GM19372 (cell line): Measurements from ENCODE around the gene HSPA14.
A peak's percentile ranks its signal among the peaks of the same experiment; 100 is the strongest.
"Not testable (repeated sequence)": the region's sequence is repeated elsewhere in the genome, so short reads cannot be mapped to it uniquely, and the experiment has no call there.

Experiments
- ATAC-seq: cut with Tn5 transposase; IDR thresholded peaks from one replicate; pipeline ENCODE4 v1.9.1; 2021; ENCODE audit warnings: mild to moderate bottlenecking, low read depth, moderate library complexity; ENCODE audit not compliant: unreplicated experiment

HSPA14 gene

DNA sequence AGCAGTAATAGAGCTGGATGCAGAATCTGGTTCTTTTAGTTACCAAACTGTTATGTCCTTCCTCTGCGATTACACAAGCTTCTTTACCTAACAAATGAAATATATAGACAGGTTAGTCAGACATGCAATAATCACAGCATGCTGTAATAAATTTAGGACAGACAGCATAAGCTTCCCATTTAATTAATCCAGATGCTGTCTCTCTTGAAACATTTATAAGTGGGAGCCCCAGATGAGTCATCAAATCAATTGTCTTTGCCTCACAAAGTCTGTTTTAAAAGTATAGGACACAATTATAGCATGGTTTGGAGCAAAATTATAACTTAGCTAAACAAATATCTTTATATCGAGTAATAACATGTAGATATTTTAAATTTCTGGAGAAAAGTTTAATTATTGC is 1.9 kb upstream of the HSPA14 start:
- ATAC-seq, result no peak

DNA sequence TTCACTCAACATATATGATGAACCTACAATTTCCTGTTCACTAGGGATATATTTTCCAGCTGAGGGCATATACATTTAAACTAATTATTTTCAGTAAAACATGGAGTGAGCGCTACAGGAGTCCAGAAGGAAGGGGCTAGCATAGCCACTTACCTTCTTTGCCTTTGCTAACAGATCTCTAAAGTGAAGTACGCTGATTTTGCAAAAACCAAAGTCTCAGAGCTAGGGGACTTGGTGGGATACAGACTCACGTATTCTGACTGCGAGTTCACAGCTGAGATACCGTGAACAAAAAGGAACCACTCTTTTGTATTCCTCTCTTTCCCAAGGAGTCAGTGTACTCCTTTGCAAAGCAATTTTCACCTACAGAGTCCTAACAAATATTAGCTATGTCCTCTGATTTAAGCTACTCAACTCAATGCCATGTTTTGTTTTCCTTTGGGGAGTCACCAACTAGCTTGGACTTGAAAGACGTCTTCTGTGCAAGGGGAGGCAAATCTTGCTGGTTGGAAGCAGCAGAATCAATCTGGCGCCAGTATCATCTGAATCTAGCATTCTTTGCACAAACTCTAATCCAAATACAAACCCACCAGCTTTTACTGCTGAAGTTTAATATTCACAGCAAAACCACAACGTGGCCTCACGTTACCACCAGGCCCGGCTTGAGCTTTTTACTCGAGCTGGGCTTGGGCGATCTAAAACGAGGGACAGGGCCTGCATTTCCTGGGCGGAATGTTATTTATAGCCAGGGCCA is 926 bp upstream of the HSPA14 start:
- ATAC-seq, result no peak

DNA sequence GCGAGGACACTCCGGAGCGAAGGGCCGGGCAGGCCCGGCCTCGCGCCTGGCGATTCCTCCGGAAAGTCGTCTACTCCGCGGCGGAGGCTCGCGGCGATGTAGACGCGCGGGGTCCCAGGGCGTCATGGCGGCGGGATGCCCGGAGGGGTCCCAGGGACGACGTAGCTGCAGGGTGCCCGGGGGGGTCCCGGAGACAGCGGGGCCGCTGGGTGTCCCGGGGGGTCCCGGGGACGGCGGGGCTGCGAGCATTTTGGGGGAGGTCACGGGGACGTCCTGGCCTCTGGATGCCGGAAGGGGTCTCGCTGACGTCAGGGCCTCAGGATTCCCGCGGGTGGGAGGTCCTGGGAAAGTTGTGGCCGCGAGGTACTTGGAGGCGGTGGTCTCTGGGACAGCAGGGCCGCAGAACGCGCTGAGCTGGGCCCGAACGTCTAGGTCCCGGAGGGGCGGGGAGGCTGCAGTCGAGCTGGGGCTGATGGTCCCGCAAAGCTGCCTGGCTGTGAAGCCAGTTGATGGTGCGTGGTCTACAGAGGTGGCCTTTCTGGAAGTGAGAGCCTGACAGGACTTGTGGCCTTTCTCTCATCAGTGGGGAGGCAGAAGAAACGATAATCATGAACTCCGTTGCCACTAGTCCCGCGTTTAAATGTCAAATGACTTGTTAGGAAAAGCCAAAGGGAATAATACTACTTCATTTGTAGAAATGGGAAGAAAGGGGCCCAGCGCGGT is 637 bp downstream of the HSPA14 start:
- no peak for ATAC-seq

DNA sequence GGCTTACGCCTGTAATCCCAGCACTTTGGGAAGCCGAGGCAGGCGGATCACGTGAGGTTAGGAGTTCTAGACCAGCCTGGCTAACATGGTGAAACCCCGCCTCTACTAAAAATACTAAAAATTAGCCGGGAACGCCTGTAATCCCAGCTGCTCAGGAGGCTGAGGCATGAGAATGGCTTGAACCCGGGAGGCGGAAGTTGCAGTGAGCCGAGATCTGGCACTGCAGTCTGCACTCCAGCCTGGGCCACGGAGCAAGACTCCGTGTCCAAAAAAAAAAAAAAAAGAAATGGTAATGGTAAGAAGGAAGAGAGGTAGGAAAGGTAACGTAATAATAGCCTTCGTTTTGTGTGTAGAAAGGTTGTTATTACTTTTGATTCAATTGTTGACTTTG is 1.2 kb downstream of the HSPA14 start:
- no peak for ATAC-seq

DNA sequence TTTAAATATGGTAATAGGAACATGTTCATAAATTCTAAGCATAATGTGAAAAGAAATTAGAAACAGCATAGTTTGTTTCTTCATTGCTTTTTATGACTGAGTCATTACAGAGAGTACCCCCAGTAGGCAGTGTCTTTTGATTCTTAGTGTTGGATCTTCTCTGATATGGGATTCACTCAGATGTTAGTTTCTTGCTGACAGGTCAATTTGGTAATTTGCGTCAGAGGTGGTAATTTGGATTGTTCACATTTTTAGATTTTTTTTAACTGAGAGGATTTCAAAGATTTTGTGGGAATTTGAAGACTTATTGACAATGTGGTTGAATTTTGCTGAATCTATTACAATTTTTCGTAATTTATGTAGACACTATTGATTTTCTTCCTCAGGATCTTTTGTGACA is 2.1 kb downstream of the HSPA14 start:
- no peak for ATAC-seq

DNA sequence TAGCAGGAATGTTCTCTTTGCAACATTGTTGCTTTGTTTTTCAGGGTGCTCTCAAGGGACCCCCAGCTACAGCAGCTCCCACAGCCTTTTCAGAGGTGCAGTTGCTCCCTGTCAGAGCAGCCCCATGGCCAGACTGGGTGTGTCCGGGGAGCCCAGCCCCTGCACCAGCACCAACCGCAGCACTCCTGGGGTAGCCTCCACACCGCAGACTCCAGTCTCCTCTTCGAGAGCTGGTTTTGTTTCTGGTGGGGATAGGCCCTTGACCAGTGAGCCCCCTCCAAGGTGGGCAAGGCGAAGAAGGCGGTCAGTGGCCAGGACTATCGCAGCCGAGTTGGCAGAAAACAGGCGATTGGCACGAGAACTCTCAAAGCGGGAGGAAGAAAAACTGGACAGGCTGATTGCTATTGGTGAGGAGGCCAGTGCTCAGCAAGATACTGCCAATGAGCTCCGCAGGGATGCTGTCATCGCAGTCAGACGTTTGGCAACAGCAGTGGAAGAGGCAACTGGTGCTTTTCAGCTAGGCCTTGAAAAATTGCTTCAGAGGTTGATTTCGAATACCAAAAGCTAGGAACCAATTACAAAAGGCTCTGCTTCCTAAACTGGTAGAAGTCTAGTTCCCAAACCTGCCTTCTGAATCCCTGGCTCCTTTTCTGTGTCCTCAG is 5.4 kb downstream of the HSPA14 start:
- no peak for ATAC-seq

DNA sequence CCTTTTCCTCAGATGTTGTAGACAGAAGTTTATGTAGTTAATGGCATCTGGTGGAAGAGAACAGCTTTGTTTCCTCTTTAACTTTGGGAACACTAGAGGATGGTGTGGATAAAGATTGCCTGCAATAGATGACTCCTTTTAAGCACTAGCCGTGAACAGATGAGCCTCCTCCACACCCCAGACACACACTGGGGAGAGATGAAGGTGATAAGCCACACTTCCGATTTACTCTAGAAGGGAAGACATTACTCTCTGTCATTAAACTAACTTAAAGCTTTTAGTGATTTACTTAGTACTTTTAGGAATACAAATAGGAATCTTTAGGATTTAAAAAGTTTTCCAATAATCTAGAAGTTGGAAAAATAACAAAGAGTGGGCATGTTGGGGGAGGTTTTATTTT is 6.8 kb downstream of the HSPA14 start:
- no peak for ATAC-seq

DNA sequence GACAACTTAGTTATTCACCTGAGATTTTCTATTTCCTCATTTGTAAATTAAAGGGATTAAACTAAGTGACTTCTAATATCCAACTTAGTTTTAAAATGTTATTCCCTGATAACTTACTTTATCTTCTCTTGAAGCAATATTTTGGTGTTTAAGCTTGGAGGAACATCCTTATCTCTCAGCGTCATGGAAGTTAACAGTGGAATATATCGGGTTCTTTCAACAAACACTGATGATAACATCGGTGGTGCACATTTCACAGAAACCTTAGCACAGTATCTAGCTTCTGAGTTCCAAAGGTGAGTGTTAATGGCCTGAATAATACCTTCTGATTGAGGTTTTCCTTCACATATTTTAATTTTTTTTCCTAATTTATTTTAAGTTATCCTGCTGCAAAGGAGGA is 14.1 kb downstream of the HSPA14 start:
- no peak for ATAC-seq

DNA sequence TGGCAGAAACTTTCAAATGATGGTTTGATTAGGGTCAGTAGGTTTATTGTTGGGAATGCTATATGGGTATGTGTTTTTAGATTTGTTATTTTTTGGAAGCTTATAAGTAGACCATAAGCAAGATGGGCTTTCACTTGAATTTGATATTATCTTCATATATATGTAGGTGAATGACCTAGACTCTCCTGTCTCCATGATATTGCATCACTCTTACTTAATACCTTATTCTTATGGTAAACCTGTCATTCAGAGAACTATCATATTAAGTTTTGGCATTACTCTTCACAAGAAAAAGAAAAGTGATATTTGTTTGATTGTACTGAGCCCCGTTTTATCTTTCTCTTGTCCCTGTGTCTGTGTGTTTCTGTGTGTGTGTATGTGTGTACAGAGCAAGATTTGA is 17.3 kb downstream of the HSPA14 start:
- ATAC-seq, result no peak

DNA sequence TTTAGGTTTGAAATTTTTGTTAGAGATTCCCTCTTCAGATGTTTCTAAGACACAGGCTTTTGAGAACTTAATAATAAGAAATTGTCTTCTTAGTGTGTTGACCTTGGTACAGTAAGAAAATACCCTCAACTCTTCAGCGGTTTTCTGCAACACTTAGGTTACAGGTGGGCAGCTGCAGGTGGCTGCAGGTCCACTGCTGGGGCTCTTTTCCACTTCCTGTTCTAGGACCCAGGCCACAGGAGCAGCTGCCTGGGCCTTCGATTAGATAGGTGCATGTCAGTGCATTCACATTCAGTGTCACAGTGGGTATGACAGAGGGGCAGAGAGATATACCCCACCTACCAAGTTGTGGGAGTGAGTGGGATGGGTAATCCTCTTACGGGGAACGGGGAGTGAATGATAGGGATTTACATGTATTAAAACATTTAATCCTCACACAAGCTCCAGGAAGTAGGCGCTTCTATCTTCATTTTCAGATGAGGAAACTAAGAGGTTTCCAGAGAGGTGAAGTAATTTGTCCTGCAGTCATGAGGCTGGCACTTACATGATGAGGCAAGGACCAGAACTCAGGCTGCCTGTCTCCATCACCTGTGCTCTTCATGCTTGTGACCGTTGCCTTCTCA is 20.3 kb downstream of the HSPA14 start:
- no peak for ATAC-seq

DNA sequence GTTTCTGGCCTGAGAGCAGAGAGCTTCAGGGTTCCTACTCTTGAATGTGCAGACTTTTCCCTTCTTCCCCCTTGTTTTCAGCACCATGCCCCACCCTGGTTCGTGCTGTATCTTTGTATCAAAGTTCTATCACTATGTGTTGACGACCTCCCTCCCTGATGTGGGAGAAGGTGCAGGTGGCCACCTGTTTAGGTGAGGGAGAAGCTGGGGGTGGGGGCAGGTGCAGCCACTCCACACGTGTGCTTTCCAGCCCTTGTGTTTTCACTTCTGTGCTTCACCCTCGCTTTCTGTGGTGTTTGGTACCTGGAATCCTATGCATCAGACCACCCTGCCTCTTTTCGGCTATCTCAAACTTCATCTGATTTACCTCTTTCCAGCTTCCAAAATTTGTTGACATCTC is 20.9 kb downstream of the HSPA14 start:
- no peak for ATAC-seq

DNA sequence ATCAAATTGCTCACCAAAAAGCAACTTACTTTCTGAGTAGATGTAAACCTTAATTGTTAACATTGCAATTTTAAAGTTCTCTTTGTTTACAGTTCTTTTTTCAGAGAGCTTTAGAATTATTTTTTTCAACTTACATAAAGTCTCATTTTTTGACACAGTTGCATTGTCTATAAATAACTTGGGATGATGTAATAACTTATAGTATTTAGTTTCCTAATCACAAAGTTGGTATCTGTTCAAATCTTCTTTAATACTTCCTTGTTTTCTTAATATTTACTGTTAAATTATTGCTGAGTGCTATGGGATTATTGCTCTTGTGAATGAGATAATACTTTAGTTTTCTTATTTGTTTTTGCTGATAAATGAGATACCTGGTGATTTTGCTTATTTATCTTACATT is 21.7 kb downstream of the HSPA14 start:
- no peak for ATAC-seq

DNA sequence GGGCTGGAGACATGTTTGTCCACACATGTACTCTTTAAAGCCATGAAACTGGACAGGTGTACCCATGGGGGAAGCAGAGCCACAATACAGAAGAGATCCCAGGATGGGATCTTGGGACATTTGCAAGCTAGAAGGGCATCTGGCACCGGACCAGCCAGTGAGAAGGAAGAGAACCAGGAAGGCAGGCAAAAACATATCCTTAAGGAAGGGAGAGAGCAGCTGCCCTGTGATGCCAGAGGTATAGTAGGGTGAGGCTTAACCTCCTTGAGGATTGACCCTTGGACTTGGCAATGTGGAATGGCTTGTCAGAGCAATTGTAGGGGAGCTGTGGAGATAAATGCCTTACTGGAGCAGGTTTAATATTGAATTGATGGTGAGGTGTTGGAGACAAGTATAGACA is 22.7 kb downstream of the HSPA14 start:
- no peak for ATAC-seq

DNA sequence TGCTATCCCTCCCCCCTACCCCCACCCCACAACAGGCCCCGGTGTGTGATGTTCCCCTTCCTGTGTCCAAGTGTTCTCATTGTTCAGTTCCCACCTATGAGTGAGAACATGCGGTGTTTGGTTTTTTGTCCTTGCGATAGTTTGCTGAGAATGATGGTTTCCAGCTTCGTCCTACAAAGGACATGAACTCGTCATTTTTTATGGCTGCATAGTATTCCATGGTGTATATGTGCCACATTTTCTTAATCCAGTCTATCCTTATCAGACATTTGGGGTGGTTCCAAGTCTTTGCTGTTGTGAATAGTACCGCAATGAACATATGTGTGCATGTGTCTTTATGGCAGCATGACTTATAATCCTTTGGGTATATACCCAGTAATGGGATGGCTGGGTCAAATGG is 26.4 kb downstream of the HSPA14 start:
- not testable (repeated sequence) for ATAC-seq

DNA sequence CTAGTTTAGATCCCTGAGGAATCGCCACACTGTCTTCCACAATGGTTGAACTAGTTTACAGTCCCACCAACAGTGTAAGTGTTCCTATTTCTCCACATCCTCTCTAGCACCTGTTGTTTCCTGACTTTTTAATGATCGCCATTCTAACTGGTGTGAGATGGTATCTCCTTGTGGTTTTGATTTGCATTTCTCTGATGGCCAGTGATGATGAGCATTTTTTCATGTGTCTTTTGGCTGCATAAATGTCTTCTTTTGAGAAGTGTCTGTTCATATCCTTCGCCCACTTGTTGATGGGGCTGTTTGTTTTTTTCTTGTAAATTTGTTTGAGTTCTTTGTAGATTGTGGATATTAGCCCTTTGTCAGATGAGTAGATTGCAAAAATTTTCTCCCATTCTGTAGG is 26.8 kb downstream of the HSPA14 start:
- not testable (repeated sequence) for ATAC-seq

DNA sequence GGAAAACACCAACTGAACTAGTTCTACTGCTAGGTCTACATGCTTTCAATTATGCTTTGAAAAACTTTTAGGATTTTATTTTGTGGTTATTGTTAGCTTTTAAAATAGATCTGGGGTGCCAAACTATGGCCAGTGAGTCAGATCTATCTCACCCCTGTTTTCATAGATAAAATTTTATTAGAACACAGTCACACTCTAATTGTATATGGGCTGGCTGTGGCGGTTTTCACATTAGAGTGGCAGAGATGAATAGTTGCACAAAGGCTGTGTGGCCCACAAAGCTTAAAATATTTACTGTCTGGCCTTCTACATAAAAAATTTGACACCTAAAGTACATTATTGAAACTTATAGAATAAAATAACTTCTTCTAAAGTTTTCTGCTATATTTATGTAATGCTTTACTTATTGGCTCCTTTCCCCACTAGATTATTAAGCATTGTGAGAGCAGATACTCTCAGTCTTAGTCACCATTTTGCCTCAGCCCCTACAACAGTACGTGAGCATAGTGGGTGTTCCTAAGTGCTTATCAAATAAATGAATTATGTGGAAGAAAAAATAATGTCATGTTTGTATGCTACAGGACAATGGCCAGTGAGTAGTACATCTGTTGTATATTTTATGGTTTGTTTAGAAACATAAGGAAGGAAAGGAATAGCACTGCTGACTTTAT is 35.1 kb downstream of the HSPA14 start:
- no peak for ATAC-seq

DNA sequence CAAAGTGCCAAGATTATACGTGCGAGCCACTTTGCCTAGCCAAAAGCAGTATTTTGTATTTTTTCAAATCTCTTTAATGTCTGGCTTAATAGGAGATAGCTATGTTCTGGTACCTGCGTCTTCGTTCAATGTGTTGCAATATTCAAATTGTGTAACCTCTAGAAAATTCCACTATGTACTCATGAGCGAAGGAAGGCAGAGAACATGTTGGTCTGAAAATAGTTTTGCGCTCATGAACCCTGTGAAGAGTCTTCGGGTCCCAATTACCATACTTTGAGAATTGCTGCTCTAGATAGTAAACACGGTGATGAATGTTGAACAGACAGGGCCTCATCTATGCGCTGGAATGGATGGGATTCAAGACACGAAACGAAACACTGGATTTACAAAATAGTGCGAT is 37.8 kb downstream of the HSPA14 start:
- ATAC-seq, result no peak

DNA sequence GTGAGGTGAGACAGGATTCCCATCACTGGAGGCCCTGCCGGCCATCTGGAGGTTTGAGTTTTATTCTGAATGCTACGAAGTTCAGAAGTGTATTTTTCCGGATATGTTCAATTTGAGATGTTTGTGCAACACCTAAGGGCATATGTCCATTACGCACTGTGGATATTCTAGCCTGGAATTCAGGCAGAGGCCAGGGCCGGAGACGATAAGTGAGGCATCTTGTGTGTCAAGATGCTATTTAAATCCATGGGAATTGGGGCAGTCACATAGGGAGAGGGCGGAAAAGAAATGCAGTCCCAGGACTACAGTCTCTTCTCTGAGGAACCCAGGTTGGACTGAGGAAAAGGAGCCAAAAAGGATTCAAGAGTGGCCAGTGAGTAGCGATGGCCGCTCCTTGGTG is 38.7 kb downstream of the HSPA14 start:
- no peak for ATAC-seq

DNA sequence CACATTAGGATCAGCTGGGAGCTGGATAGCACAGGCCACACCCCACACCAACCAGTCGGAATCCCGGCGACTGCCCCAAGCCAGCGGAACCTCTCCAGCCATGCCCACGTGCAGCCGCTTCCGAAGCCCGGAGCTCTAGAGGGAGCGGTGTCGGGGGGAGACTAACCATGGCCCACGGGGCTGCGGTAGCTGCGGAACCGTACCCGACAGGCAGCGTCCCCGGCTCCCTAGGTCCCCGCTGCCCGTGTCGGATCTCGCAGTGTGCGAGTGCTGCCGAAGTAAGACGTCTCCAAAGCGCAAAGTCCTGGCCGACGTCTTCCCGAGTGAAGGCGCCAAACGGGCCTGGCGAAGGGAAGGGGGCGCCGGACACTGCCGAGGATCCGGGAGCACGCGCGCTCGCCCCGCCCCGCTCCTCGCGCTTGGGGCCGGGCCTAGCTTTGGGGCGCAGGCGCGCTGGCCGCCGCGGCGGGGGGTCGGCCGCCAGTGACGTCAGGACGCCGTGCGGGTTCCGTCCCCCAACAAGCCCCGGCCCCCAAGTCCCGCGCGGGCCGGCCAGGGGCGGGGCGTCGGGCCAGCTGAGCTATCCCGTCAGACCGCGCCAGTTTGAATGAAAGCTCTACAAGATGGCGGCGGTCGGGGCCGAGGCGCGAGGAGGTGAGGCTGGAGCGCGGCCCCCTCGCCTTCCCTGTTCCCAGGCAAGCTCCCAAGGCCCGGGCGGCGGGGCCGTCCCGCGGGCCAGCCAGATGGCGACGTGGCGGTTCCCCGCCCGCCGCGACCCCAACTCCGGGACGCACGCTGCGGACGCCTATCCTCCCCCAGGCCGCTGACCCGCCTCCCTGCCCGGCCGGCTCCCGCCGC is 40.4 kb downstream of the HSPA14 start, which contains the start of gene SUV39H2:
SUV39H2 (plus strand) TSS at position 601 of the 858 bp plus-strand sequence; CDS start at position 624, 23 bp downstream.
- ATAC-seq, result peak; percentile 92
